HG03097 (cell line): ENCODE data around the gene IGF2R.
"Not testable (repeated sequence)": the region's sequence is repeated elsewhere in the genome, so short reads cannot be mapped to it uniquely, and the experiment has no call there.

Experiments
- ATAC-seq: cut with Tn5 transposase; IDR thresholded peaks from one replicate; pipeline ENCODE4 v1.9.1; 2021; ENCODE audit not compliant: unreplicated experiment, low FRiP score

IGF2R gene

DNA sequence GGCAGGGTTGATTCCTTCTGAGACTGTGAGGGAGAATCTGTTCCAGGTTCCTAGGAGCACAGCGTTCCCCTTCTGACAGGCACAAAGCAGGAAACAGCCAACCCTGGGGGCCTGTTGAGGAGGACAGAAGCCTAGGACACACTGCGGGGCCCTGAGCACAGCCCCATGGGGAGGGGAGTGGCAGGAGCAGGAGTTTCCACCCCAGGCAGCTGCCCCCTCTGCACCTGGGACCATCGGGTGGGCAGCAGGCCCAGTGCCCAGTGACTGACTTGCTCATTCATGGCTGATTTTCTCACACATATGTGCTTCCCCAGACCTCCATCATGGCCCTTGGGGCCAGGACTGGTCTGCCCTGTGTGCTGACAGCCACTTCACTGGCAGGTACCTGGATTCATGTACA lies 146.5 kb downstream of the IGF2R start:
- no peak for ATAC-seq

GRCh38 chr6:160116411-160116810 lies 147.5 kb downstream of the IGF2R start:
- no peak for ATAC-seq

- ATAC-seq, result no peak
These were observed 148.3 kb downstream of the IGF2R start for GRCh38 chr6:160117137-160117536.

DNA sequence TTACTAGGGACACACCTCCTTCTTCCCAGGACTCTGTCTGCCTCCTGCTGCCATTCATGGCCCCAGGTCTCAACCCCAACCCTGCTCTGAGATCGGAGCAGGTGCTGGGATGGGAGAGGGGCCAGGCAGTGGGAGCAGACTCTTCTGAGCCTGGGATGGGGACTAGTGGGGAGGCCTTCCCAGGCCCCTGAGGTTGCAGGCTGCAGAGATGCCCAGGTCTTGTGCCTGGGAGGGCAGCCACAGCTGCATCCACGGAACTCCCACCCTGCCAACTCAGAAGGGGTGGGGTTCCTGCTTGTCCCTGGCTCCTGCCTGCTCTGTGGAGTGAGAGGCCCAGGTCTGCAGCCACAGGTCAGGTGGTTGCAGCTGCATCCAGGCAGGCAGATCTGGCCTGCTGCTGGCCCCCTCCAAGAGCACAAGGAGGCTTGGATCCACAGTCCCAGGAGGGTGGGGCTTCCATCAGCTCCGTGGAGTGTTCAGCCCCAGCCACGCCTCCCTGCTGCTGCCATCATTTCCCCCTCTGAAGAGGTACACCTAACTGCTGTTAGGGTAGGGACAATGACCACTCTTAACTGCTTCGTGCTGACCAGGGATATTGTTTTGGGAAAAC lies 149.8 kb downstream of the IGF2R start:
- ATAC-seq, result no peak

DNA sequence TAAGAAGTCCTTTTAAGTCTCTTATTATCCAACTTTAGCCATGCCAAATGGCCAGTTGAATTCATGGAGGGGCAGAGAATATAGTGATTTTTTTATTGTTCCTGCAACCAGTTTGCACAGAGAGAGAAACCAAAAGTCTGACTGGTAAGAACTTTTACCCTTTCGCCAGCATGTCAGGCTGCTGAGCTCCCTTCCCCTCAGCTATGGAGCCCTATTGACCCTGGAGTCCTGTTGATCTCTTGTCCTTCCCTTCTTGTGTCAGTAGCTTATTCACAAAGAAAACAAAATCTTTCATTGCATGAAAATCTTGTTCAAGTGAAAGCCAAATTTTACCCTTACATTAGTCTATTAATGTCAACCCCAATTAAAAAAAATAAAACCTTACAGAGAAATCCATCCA lies 151.2 kb downstream of the IGF2R start:
- ATAC-seq, result no peak

DNA sequence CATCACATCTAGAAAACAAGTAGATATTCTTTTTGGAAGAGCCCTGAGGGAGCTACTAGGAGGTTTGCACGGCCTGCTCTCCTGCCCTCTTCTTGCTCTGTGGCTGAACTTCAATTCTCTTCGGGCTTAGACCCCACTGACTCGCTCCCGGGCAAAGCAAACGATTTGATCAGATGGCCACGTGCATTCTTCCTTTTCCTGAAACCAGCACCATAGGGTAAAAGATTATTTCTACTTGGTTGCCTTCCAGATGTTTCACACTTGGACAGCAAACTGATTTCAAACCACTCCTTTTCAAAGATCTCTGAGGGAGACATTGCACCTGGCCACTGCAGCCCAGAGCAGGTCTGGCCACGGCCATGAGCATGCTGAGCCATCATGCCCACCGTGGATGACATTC lies 152.7 kb downstream of the IGF2R start, which contains the start of gene SLC22A1:
Gene SLC22A1, plus strand, starts transcription at position 258 of the 400 bp plus-strand sequence. Its CDS starts 121 bp downstream, at position 379.
- no peak for ATAC-seq

- no peak for ATAC-seq
These were observed 153.1 kb downstream of the IGF2R start for GRCh38 chr6:160121981-160122380.

DNA sequence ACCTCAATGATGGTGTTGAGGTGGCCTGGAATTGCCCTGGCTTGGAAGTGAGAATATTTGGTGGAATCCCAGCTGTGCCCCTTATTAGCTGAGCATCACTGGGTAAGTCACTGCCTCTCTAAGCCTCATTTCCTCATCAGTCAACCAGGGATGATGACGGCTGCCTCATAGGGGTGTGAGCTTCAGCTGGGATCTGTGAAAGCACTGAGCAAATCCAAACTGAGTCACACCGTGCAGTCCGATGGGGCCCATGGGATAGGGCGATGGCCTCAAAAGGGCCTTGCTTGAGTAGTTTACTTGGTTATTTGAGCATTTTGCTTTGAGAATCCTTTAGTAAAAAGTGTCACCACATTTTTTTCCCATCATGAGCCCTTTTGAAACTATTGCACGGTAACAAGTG lies 153.9 kb downstream of the IGF2R start:
- ATAC-seq, result no peak

DNA sequence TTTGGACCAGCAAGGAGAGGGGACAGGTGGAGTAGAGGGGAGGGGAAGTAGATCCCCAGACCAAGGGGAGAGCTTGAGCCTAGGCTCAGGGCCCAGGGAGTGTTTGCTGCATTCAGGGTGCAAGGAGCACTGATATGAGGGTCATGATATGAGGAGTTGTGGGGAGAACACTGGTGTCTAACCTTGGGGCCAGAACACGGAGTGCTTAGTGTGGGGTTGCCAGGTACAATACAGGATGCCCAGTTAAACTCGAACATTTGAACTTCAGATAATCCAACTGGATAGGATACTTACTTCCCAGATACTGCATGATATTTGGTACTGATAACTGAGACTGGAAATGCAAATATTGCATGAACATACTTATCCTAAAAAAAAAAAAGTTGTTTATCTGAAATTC lies 155.1 kb downstream of the IGF2R start:
- no peak for ATAC-seq

GRCh38 chr6:160124605-160125004 lies 155.7 kb downstream of the IGF2R start:
- ATAC-seq, result no peak

GRCh38 chr6:160125105-160125504 lies 156.2 kb downstream of the IGF2R start:
- not testable (repeated sequence) for ATAC-seq

DNA sequence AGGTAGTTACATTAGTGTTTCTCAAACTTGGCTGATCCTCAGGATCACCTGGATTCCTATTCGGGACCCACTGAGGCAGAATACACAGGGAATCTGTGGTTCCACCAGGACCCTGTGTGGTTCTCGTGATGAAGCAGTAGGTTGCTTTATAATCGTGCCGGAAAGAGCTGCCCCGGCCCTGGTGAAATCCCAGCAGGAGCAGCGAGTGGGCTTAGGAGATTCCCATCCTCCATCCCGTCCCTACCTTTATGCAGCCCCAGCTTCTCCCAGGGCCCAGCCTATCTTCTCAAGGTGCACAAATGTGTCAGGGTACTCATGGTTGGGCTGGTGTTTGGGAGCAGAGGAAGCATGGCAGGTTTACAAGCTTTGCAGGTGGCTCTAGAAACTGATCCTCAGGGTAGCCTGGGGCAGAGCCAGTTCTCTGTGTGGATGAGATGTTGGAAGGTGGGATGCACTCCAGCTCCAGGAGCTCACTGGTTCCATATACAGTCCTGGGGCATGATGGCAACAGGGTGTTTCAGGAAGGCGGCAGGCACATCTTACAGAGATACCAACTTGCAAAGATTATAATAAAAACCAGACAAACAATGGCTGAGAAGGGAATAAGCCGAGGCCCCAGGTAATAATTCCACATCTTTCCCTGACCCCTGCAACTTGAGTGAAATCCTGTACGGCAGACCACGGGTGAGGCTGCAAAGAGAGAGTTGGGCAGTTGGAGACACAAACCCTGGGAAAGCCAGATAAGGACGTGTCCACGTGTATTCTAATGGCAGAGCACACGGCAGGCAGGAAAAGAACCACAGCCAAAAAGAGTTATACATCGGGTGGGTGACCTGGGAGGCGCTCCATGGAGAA lies 158.6 kb downstream of the IGF2R start:
- ATAC-seq, result no peak

DNA sequence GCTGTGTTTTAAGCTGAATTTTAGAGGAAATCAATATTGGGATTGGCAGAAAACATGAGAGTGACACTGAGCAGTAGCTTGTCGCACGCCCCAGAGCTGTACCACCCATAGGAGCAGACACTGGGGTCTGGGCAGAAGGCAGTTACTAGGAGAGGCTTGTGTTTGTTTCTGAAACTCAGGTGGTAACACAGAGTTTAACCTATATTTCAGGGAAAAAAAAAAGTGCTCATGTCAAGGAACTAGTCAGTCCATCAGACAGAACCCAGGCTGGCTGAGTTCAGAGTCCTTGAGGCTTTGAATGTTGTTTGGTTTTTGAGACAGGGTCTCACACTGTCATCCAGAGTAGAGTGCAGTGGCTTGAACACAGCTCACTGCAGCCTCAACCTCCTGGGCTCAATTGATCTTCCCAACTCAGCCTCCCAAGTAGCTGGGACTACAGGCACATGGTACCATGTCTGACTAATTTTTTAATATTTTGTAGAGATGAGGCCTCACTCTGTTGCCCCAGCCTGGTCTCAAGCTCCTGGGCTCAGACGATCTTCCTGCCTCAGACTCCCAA lies 159.3 kb downstream of the IGF2R start:
- ATAC-seq, result no peak

DNA sequence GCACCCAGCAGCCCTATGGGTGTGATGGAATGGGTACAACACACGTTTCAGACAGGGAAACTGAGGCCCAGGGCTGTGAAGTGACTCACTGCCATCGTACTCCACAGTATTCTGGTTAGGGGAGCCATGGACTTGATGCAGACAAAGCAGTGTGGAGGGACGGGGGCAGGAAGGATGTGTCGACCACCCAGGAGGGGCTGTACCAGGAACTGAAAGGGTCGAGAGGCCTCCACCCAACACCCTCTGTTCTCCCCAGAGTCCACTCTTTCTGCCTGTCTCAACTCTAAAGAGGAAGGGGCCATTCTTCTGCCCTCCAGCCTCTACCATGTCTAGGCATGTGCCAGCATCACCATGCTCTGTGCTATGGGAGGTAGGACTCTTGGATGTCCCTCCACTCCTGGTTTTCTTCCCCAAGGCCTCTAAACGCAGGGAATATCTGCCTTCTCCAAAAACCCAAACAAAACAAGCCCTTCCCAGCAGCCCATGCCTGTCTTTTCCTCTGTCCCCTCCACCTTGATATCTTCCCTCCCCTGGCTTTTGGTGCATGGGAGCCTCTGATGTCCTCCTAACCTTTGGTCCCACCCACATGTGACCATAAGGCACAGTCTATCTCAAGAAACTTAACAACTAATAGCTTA lies 160.1 kb downstream of the IGF2R start:
- no peak for ATAC-seq

- ATAC-seq, result no peak
These were observed 161.2 kb downstream of the IGF2R start for GRCh38 chr6:160129881-160130615.

DNA sequence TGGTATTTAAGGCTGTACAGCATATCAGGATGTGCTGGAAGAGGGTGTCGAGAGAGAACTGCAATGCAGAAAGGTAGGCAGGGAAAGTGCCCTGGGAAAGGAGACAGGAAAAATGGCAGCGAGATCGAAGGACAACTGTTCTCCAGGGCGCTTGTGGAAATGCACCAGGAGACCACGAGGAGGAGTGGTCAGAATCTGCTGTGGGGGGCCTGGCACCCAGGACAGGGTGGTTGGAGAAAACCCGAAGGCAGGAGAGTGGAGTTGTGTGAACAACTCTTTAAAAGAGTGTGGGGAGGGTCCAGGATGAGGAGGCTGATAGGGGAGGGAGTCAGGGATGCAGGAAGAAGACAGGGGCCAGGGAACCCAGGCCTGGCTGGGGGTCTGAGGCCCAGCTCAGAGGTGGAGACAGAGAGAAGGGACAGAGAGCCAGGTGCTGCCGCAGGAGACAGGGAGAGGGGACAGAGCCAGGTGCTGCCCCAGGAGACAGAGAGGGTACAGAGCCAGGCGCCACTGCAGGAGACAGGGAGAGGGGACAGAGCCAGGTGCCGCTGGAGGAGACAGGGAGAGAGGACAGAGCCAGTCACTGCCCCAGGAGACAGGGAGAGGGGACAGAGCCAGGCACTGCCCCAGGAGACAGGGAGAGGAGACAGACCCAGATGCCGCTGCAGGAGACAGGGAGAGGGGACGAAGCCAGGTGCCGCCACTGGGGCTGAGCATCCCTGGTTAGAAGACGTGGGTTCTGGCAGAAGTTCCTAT lies 162.0 kb downstream of the IGF2R start:
- no peak for ATAC-seq

DNA sequence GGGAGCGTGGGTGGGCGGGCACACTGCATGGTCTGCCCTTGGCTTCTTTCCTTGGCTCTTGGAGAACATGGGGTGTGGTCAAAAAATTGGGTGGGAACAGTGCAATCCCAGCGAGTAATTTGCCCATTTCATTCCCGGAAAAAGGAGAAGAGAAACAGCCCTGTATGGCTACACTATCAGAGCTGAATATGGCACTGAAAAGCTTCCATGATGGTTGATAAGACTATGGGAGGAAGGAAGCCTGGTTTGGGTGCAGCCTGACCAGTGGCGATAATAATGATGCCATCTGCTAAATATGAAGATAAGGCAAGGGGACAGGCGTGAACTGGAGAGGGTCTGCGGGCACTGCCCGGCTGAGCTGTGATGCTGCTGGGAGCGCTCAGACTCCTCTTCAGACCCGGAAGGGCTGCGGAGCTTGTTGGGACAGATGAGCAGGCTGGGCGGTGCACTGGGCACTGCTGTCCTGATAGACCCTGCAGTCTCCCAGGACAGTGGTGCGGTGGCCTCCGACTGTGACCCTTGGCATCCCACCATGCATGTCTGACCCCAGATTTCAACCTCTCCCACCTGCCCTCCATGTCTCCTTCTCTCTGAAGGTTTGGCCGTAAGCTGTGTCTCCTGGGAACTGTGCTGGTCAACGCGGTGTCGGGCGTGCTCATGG lies 162.9 kb downstream of the IGF2R start:
- ATAC-seq, result no peak

GRCh38 chr6:160132297-160132637 lies 163.4 kb downstream of the IGF2R start:
- ATAC-seq, result no peak

- ATAC-seq, result no peak
These were observed 164.0 kb downstream of the IGF2R start for GRCh38 chr6:160132776-160133338.
